SK-N-SH (cell line): Measurements from ENCODE around the gene TASOR2. TPM values are rescaled to one million over a fixed set of nuclear protein-coding genes. Genes with fewer than 3 reads are reported as not detected.

Experiments used
- CTCF ChIA-PET: fragments of 300-600, 350-600 bp; formaldehyde crosslinking; extraction: SDS; loops from one replicate; lab custom pipeline; 2021; lab: Yijun Ruan, JAX
- POLR2A ChIA-PET: fragments of 350-600 bp; sonication (Branson Sonifier 250); formaldehyde crosslinking; extraction: SDS; loops from one replicate; lab custom pipeline; 2020; ENCODE audit warnings: antibody characterized with exemption, inconsistent platforms; lab: Yijun Ruan, JAX
- DNase-seq: peaks from one replicate; pipeline ENCODE4 v3.0.0; 2012
- H2AFZ ChIP-seq: fragments of 200-600 bp; sonication (generic); 2 replicates; pipeline ENCODE4 v1.8.1; 2016; ENCODE audit warnings: antibody characterized with exemption, mild to moderate bottlenecking, low read depth
- H3F3A ChIP-seq: fragments of 200-600 bp; sonication (generic); replicated peaks from 2 replicates; pipeline ENCODE3; 2016; ENCODE audit warnings: antibody characterized with exemption, mild to moderate bottlenecking; ENCODE audit not compliant: insufficient read depth
- H3K27ac ChIP-seq, 2 experiments: fragments of 200-500 bp in 1 of 2; fragments of 200-600 bp in 1 of 2; sonication (Bioruptor generic) in 1 of 2; sonication (generic), shearing (Covaris generic) in 1 of 2; 2 replicates each; pipeline versions ENCODE4 v1.5.1 to v1.6.1; 2014 to 2016; ENCODE audit warnings: low read depth in 2 of 2, inconsistent platforms in 1 of 2, low read length in 1 of 2, mild to moderate bottlenecking in 1 of 2, mixed read lengths in 1 of 2
- H3K27me3 ChIP-seq: fragments of 200-600 bp; sonication (generic), shearing (Covaris generic); 2 replicates; pipeline ENCODE4 v1.6.1; 2016; ENCODE audit warnings: mixed run types; ENCODE audit not compliant: insufficient read depth
- H3K36me3 ChIP-seq, 2 experiments: fragments of 200-500 bp in 1 of 2; fragments of 200-600 bp in 1 of 2; sonication (Bioruptor generic) in 1 of 2; sonication (generic) in 1 of 2; replicated peaks in 1 of 2; 2 replicates each; pipeline versions ENCODE3 to v1.5.1; 2014 to 2016; ENCODE audit warnings: low read length in 1 of 2, mild to moderate bottlenecking in 1 of 2; ENCODE audit not compliant: insufficient read depth in 2 of 2, control insufficient read depth in 1 of 2
- H3K4me1 ChIP-seq, 2 experiments: fragments of 200-500 bp in 1 of 2; fragments of 200-600 bp in 1 of 2; sonication (Bioruptor generic) in 1 of 2; sonication (generic), shearing (Covaris generic) in 1 of 2; 2 replicates each; pipeline versions ENCODE4 v1.5.1 to v1.6.1; 2014 to 2016; ENCODE audit warnings: low read depth in 1 of 2, low read length in 1 of 2, mixed run types in 1 of 2; ENCODE audit not compliant: insufficient read depth in 2 of 2, control insufficient read depth in 1 of 2
- H3K4me2 ChIP-seq: fragments of 200-600 bp; sonication (generic), shearing (Covaris generic); 2 replicates; pipeline ENCODE4 v1.6.1; 2017; ENCODE audit warnings: mixed run types
- H3K4me3 ChIP-seq, 2 experiments: fragments of 200-500 bp in 1 of 2; fragments of 200-600 bp in 1 of 2; sonication (Bioruptor generic) in 1 of 2; sonication (generic), shearing (Covaris generic) in 1 of 2; 2 replicates each; pipeline versions ENCODE4 v1.5.1 to v1.8.1; 2014 to 2016; ENCODE audit warnings: low read depth in 2 of 2, inconsistent platforms in 1 of 2, low read length in 1 of 2, mild to moderate bottlenecking in 1 of 2, mixed read lengths in 1 of 2, moderate library complexity in 1 of 2
- H3K79me2 ChIP-seq: fragments of 200-600 bp; sonication (generic); 2 replicates; pipeline ENCODE4 v1.8.1; 2017; ENCODE audit warnings: mild to moderate bottlenecking; ENCODE audit not compliant: insufficient read depth
- H3K9ac ChIP-seq: fragments of 200-600 bp; sonication (generic); 2 replicates; pipeline ENCODE4 v1.6.1; 2017; ENCODE audit warnings: mixed run types
- H3K9me2 ChIP-seq: fragments of 200-600 bp; sonication (generic); 2 replicates; pipeline ENCODE4 v1.6.1; 2017; ENCODE audit warnings: mixed run types
- H3K9me3 ChIP-seq: fragments of 200-600 bp; sonication (generic); 2 replicates; pipeline ENCODE4 v1.6.1; 2017; ENCODE audit warnings: mixed run types, mild to moderate bottlenecking, moderate library complexity
- H4K20me1 ChIP-seq: fragments of 200-600 bp; sonication (generic); 2 replicates; pipeline ENCODE4 v1.6.1; 2017; ENCODE audit warnings: mild to moderate bottlenecking, mixed run types; ENCODE audit not compliant: insufficient read depth
- CHD2 ChIP-seq: fragments of 150-350 bp; IDR thresholded peaks from 2 replicates; pipeline ENCODE4 v1.6.1; 2018; ENCODE audit warnings: low read length; ENCODE audit not compliant: partially characterized antibody
- CTCF ChIP-seq: fragments of 200-600 bp; sonication (generic); IDR thresholded peaks from 2 replicates; pipeline ENCODE4 v1.6.1; 2017; ENCODE audit warnings: antibody characterized with exemption, mild to moderate bottlenecking, moderate library complexity
- JUND ChIP-seq: IDR thresholded peaks from 2 replicates; pipeline ENCODE4 v1.4.0; 2012
- MXI1 ChIP-seq: IDR thresholded peaks from 2 replicates; pipeline ENCODE4 v1.6.1; 2012; ENCODE audit warnings: mild to moderate bottlenecking, low read depth, low read length, improper control_type of control experiment
- NFIC ChIP-seq: IDR thresholded peaks from 2 replicates; pipeline ENCODE4 v1.4.0; 2012; ENCODE audit warnings: borderline replicate concordance
- NRF1 ChIP-seq: IDR thresholded peaks from 2 replicates; pipeline ENCODE4 v1.6.1; 2012; ENCODE audit warnings: low read depth, mild to moderate bottlenecking, low read length
- POLR2AphosphoS5 ChIP-seq: IDR thresholded peaks from 2 replicates; pipeline ENCODE4 v1.6.1; 2012; ENCODE audit warnings: low read depth, low read length
- RAD21 ChIP-seq: IDR thresholded peaks from 2 replicates; pipeline ENCODE4 v1.6.1; 2012; ENCODE audit warnings: mild to moderate bottlenecking, low read length
- RFX5 ChIP-seq: IDR thresholded peaks from 2 replicates; pipeline ENCODE4 v1.6.1; 2012; ENCODE audit warnings: mild to moderate bottlenecking, improper control_type of control experiment, low read length
- TAF1 ChIP-seq: IDR thresholded peaks from 2 replicates; pipeline ENCODE4 v1.6.1; 2012; ENCODE audit warnings: low read depth, mild to moderate bottlenecking, low read length, moderate library complexity, borderline replicate concordance
- USF1 ChIP-seq: IDR thresholded peaks from 2 replicates; pipeline ENCODE4 v1.4.0; 2012; ENCODE audit warnings: low read depth, borderline replicate concordance
- YY1 ChIP-seq: IDR thresholded peaks from 2 replicates; pipeline ENCODE4 v1.4.0; 2012; ENCODE audit warnings: low read depth, mild to moderate bottlenecking
- ZBTB33 ChIP-seq: IDR thresholded peaks from 2 replicates; pipeline ENCODE4 v1.4.0; 2012; ENCODE audit warnings: low read depth, borderline replicate concordance
- WGBS: methylation state at CpG from one replicate; pipeline ENCODE4 v1.1.6; 2017; ENCODE audit warnings: low lambda C conversion rate; 5-methylcytosine and 5-hydroxymethylcytosine counted together
- polyA plus RNA-seq, 3 experiments: library from polyadenylated mRNA; depleted of rRNA; stranded (reverse); fragments of >200 nt; gene quantifications; 2 replicates each; pipeline ENCODE4 v1.2.3, GENCODE V29; 2012
- TF ChIP-seq, protein P1 (sequence below): fragments of 150-350 bp; IDR thresholded peaks from 2 replicates; pipeline ENCODE4 v1.6.1; 2017; ENCODE audit warnings: antibody characterized with exemption, low read length, low read depth, borderline replicate concordance

Gene TASOR2
- polyA plus RNA-seq, 1 of the 3 experiments (the other 2 are of a cell fraction), result 21.2 TPM

DNA sequence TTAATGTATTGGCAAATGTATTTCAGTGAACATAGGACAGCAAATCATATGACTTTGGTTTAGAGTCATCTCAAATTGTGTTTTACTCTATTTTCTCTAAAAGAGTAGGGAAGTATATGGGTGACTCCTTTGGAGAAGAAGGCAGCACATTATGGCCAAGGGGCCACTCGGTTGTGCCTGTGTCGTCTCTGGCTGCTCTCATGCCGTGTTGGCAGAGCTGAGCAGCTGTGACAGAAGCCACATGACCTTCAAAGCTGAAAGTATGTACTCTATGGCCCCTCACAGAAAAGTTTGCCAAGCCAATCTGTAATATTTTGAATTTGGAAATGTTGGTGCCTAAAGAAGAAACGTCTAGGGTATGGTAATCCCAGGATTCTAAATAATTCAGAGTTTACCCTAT lies 47.5 kb downstream of the TASOR2 start:
- ChIA-PET CTCF (no interaction called here), POLR2A (no interaction called here)
- no peak for DNase-seq
- no peaks in the 10 kb centered on the region for H3K4me1 ChIP-seq
- H3K4me2 ChIP-seq, result no peak overlapping the region
- no peak overlapping the region for H3K4me3 ChIP-seq
- no peaks in the 10 kb centered on the region for H4K20me1 ChIP-seq
- peaks cover 8% of the 10 kb centered on the region for H3F3A ChIP-seq
- H3K9ac ChIP-seq, result no peak overlapping the region
- WGBS, result 94% methylated on average over 4 of the region's 4 CpGs
- H3K79me2 ChIP-seq, result no peaks in the 10 kb centered on the region
- no peaks in the 10 kb centered on the region for H3K9me3 ChIP-seq
- no peak overlapping the region for H2AFZ ChIP-seq
- TF ChIP-seq MXI1, result no peak
- TF ChIP-seq, protein P1, sequence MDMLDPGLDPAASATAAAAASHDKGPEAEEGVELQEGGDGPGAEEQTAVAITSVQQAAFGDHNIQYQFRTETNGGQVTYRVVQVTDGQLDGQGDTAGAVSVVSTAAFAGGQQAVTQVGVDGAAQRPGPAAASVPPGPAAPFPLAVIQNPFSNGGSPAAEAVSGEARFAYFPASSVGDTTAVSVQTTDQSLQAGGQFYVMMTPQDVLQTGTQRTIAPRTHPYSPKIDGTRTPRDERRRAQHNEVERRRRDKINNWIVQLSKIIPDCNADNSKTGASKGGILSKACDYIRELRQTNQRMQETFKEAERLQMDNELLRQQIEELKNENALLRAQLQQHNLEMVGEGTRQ, result no peak
- no peak for TF ChIP-seq JUND
- no peak for TF ChIP-seq RAD21
- TF ChIP-seq CHD2, result no peak
- TF ChIP-seq NRF1, result no peak
- no peak for TF ChIP-seq RFX5
- no peak for TF ChIP-seq TAF1
- no peak for TF ChIP-seq YY1
- no peak for TF ChIP-seq NFIC
- TF ChIP-seq USF1, result no peak
- TF ChIP-seq POLR2AphosphoS5, result no peak
- no peak for TF ChIP-seq CTCF
- no peak for TF ChIP-seq ZBTB33
- H3K27me3 ChIP-seq, result no peaks in the 10 kb centered on the region
- H3K27ac ChIP-seq, result no peak overlapping the region
- H3K36me3 ChIP-seq, result peaks cover 46 to 51% of the 10 kb centered on the region in 2 experiments
- no peaks in the 10 kb centered on the region for H3K9me2 ChIP-seq

Other genes starting within 250 kb of the TASOR2 start
- not detected in 2 replicates for gene CALML5, start 185.3 kb upstream of the TASOR2 start, polyA plus RNA-seq (2012; rRNA removed)
- not detected in 2 replicates for gene CALML3, start 159.9 kb upstream of the TASOR2 start, polyA plus RNA-seq (2012; rRNA removed)
- gene ASB13, start 18.2 kb upstream of the TASOR2 start, polyA plus RNA-seq (2012; rRNA removed), result 9.2 TPM in 2 replicates
- 94.3 and 99.1 TPM in 2 replicates for gene GDI2, start 128.6 kb downstream of the TASOR2 start, polyA plus RNA-seq (2012; rRNA removed)
- 9.9 and 11.9 TPM in 2 replicates for gene ANKRD16, start 205.1 kb downstream of the TASOR2 start, polyA plus RNA-seq (2012; rRNA removed)
- gene FBH1, start 205.4 kb downstream of the TASOR2 start, polyA plus RNA-seq (2012; rRNA removed), result 60.9 and 71.9 TPM in 2 replicates